Activated CD8-positive, alpha-beta memory T cell treated with anti-CD3 and anti-CD28 coated beads for 36 hours (primary cell): Measurements from ENCODE around the gene HSD17B12. TPM values are rescaled to one million over a fixed set of nuclear protein-coding genes. Genes with fewer than 3 reads are reported as not detected.

Source experiments
- CTCF ChIA-PET: fragments of 350-600 bp; sonication (Branson Sonifier 250); formaldehyde crosslinking; loops from one replicate; lab custom pipeline; 2021; ENCODE audit warnings: antibody characterized with exemption; lab: Charles Lee
- POLR2A ChIA-PET: fragments of 350-600 bp; sonication (Branson Sonifier 250); formaldehyde crosslinking; loops from one replicate; lab custom pipeline; 2021; ENCODE audit warnings: antibody characterized with exemption; lab: Charles Lee
- total RNA-seq, 2 experiments: library from RNA; stranded (reverse); gene quantifications; one replicate each; pipeline ENCODE4 v1.2.3, GENCODE V29; 2021

The HSD17B12 gene
- total RNA-seq, 2 experiments from 2014 or later, result 39.9 to 43.7 TPM

GRCh38 chr11:43686207-43686606 lies 5.7 kb downstream of the HSD17B12 start:
- POLR2A ChIA-PET, result no interaction called here

GRCh38 chr11:43687120-43687791 lies 6.7 kb downstream of the HSD17B12 start:
- ChIA-PET CTCF (no interaction called here), POLR2A (no interaction called here)

More at GRCh38 chr11:43686207-43686606, 5.7 kb downstream of the HSD17B12 start:
- CTCF ChIA-PET, result no interaction called here

GRCh38 chr11:43688394-43688793 lies 7.9 kb downstream of the HSD17B12 start:
- ChIA-PET CTCF (no interaction called here), POLR2A (no interaction called here)

GRCh38 chr11:43689167-43689566 lies 8.6 kb downstream of the HSD17B12 start:
- ChIA-PET CTCF (no interaction called here), POLR2A (no interaction called here)

- POLR2A ChIA-PET, result no interaction called here
- CTCF ChIA-PET, result no interaction called here
Observed at GRCh38 chr11:43690929-43691725, 10.6 kb downstream of the HSD17B12 start.

GRCh38 chr11:43691806-43692205 lies 11.3 kb downstream of the HSD17B12 start:
- ChIA-PET CTCF (no interaction called here), POLR2A (no interaction called here)

GRCh38 chr11:43693069-43693468 lies 12.5 kb downstream of the HSD17B12 start:
- CTCF ChIA-PET, result no interaction called here
- POLR2A ChIA-PET, result no interaction called here

- ChIA-PET POLR2A (no interaction called here), CTCF (no interaction called here)
Observed at GRCh38 chr11:43693731-43694130, 13.2 kb downstream of the HSD17B12 start.

GRCh38 chr11:43694477-43694876 lies 13.9 kb downstream of the HSD17B12 start:
- ChIA-PET CTCF (no interaction called here), POLR2A (no interaction called here)

GRCh38 chr11:43697679-43698078 lies 17.1 kb downstream of the HSD17B12 start:
- POLR2A ChIA-PET, result no interaction called here
- CTCF ChIA-PET, result no interaction called here

GRCh38 chr11:43699870-43700269 lies 19.3 kb downstream of the HSD17B12 start:
- POLR2A ChIA-PET, result no interaction called here
- CTCF ChIA-PET, result no interaction called here

- ChIA-PET POLR2A (no interaction called here), CTCF (no interaction called here)
Observed at GRCh38 chr11:43706631-43707030, 26.1 kb downstream of the HSD17B12 start.

GRCh38 chr11:43708776-43709175 lies 28.2 kb downstream of the HSD17B12 start:
- CTCF ChIA-PET, result no interaction called here
- POLR2A ChIA-PET, result no interaction called here

GRCh38 chr11:43709689-43710088 lies 29.2 kb downstream of the HSD17B12 start:
- CTCF ChIA-PET, result no interaction called here
- POLR2A ChIA-PET, result no interaction called here

- ChIA-PET CTCF (no interaction called here), POLR2A (no interaction called here)
Observed at GRCh38 chr11:43712676-43713075, 32.1 kb downstream of the HSD17B12 start.

GRCh38 chr11:43718373-43718772 lies 37.8 kb downstream of the HSD17B12 start:
- ChIA-PET CTCF (no interaction called here), POLR2A (no interaction called here)

- ChIA-PET CTCF (no interaction called here), POLR2A (no interaction called here)
Observed at GRCh38 chr11:43723617-43724016, 43.1 kb downstream of the HSD17B12 start.

GRCh38 chr11:43732225-43732624 lies 51.7 kb downstream of the HSD17B12 start:
- CTCF ChIA-PET, result no interaction called here
- POLR2A ChIA-PET, result no interaction called here

- CTCF ChIA-PET, result no interaction called here
- POLR2A ChIA-PET, result no interaction called here
Observed at GRCh38 chr11:43734256-43734655, 53.7 kb downstream of the HSD17B12 start.

- CTCF ChIA-PET, result no interaction called here
- POLR2A ChIA-PET, result no interaction called here
Observed at GRCh38 chr11:43735115-43735514, 54.6 kb downstream of the HSD17B12 start.

- POLR2A ChIA-PET, result no interaction called here
- CTCF ChIA-PET, result no interaction called here
Observed at GRCh38 chr11:43735961-43736360, 55.4 kb downstream of the HSD17B12 start.
